ENCODE data around the gene IL1RAPL2.

IL1RAPL2 gene

GRCh38 chrX:105347373-105347772 is 781.4 kb downstream of the IL1RAPL2 start:
- no peak for TF ChIP-seq EP300 (IDR thresholded peaks at IDR 0.05; ENCODE audit: borderline replicate concordance)
- no peak for TF ChIP-seq ZBTB7A (IDR thresholded peaks at IDR 0.05; ENCODE audit: low read depth)

GRCh38 chrX:105349476-105349875 is 783.5 kb downstream of the IL1RAPL2 start:
- TF ChIP-seq CREB1 (IDR thresholded peaks at IDR 0.05; ENCODE audit: low read depth) (no peak), YY1 (IDR thresholded peaks at IDR 0.05; ENCODE audit: low read depth) (no peak), TEAD4 (IDR thresholded peaks at IDR 0.05) (no peak), EP300 (IDR thresholded peaks at IDR 0.05; ENCODE audit: borderline replicate concordance) (no peak), CEBPB (IDR thresholded peaks at IDR 0.05) (no peak), MAX (IDR thresholded peaks at IDR 0.05) (no peak), ZBTB7A (IDR thresholded peaks at IDR 0.05; ENCODE audit: low read depth) (no peak), REST (IDR thresholded peaks at IDR 0.05; ENCODE audit: low read depth) (no peak), NFIC (IDR thresholded peaks at IDR 0.05) (no peak), TAF1 (IDR thresholded peaks at IDR 0.05; ENCODE audit: low read depth) (no peak), USF1 (IDR thresholded peaks at IDR 0.05) (no peak), RAD21 (IDR thresholded peaks at IDR 0.05; ENCODE audit: low read depth) (no peak), TCF12 (IDR thresholded peaks at IDR 0.05; ENCODE audit: low read depth) (no peak), EGR1 (IDR thresholded peaks at IDR 0.05) (no peak), FOXM1 (IDR thresholded peaks at IDR 0.05; ENCODE audit: borderline replicate concordance, low read depth) (no peak)

- no peak for TF ChIP-seq NFIC (IDR thresholded peaks at IDR 0.05)
- no peak for TF ChIP-seq CREB1 (IDR thresholded peaks at IDR 0.05; ENCODE audit: low read depth)
- TF ChIP-seq TAF1 (IDR thresholded peaks at IDR 0.05; ENCODE audit: low read depth): no peak
- no peak for TF ChIP-seq FOXM1 (IDR thresholded peaks at IDR 0.05; ENCODE audit: borderline replicate concordance, low read depth)
- no peak for TF ChIP-seq REST (IDR thresholded peaks at IDR 0.05; ENCODE audit: low read depth)
- no peak for TF ChIP-seq RAD21 (IDR thresholded peaks at IDR 0.05; ENCODE audit: low read depth)
- no peak for TF ChIP-seq ZBTB7A (IDR thresholded peaks at IDR 0.05; ENCODE audit: low read depth)
- TF ChIP-seq TCF12 (IDR thresholded peaks at IDR 0.05; ENCODE audit: low read depth): no peak
- no peak for TF ChIP-seq CEBPB (IDR thresholded peaks at IDR 0.05)
- TF ChIP-seq YY1 (IDR thresholded peaks at IDR 0.05; ENCODE audit: low read depth): no peak
- TF ChIP-seq EP300 (IDR thresholded peaks at IDR 0.05; ENCODE audit: borderline replicate concordance): no peak
- TF ChIP-seq EGR1 (IDR thresholded peaks at IDR 0.05): no peak
- TF ChIP-seq MAX (IDR thresholded peaks at IDR 0.05): no peak
- no peak for TF ChIP-seq TEAD4 (IDR thresholded peaks at IDR 0.05)
- TF ChIP-seq USF1 (IDR thresholded peaks at IDR 0.05): no peak
Observed at GRCh38 chrX:105375816-105376215, 809.8 kb downstream of the IL1RAPL2 start.

GRCh38 chrX:105424729-105425128 is 858.7 kb downstream of the IL1RAPL2 start:
- TF ChIP-seq CREB1 (IDR thresholded peaks at IDR 0.05; ENCODE audit: low read depth) (no peak), TAF1 (IDR thresholded peaks at IDR 0.05; ENCODE audit: low read depth) (no peak), REST (IDR thresholded peaks at IDR 0.05; ENCODE audit: low read depth) (no peak), CEBPB (IDR thresholded peaks at IDR 0.05) (no peak), EGR1 (IDR thresholded peaks at IDR 0.05) (no peak), TCF12 (IDR thresholded peaks at IDR 0.05; ENCODE audit: low read depth) (no peak), FOXM1 (IDR thresholded peaks at IDR 0.05; ENCODE audit: borderline replicate concordance, low read depth) (no peak), RAD21 (IDR thresholded peaks at IDR 0.05; ENCODE audit: low read depth) (no peak), TEAD4 (IDR thresholded peaks at IDR 0.05) (no peak), YY1 (IDR thresholded peaks at IDR 0.05; ENCODE audit: low read depth) (no peak), NFIC (IDR thresholded peaks at IDR 0.05) (no peak), EP300 (IDR thresholded peaks at IDR 0.05; ENCODE audit: borderline replicate concordance) (no peak)
